ENCODE data around the gene POU6F1. TPM values are rescaled to one million over a fixed set of nuclear protein-coding genes. Genes with fewer than 3 reads are reported as not detected.

POU6F1 gene
- total RNA-seq, 1 experiment from 2014 or later: 5.3 TPM

DNA sequence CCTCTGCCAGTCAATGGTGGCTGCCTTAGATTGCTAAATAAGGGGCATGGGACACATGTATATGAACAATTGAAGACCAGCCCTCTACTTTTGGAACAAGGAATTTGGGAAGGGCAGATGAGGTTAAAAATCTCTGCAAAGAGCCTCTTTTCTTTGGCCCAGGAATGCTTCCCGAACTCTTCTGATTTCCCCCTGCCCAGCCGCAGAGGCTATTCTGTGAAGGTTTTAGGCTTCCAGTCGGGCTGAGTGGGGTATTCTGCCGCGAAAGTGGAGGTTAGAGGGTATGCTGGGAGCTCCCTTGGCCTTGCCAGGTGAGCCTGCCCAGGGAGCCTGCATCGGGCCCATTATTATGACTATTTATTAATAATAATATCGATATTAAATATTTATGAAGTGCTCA is 1.2 kb downstream of the POU6F1 start:
- BruUV-seq (replicated peaks): no TSS peak
- H3K9me2 ChIP-seq (ENCODE audit: insufficient read depth): no peaks in the 10 kb centered on the region
- no peak for TF ChIP-seq EZH2 (IDR thresholded peaks at IDR 0.05; ENCODE audit: low read depth)
- TF ChIP-seq, protein P1, sequence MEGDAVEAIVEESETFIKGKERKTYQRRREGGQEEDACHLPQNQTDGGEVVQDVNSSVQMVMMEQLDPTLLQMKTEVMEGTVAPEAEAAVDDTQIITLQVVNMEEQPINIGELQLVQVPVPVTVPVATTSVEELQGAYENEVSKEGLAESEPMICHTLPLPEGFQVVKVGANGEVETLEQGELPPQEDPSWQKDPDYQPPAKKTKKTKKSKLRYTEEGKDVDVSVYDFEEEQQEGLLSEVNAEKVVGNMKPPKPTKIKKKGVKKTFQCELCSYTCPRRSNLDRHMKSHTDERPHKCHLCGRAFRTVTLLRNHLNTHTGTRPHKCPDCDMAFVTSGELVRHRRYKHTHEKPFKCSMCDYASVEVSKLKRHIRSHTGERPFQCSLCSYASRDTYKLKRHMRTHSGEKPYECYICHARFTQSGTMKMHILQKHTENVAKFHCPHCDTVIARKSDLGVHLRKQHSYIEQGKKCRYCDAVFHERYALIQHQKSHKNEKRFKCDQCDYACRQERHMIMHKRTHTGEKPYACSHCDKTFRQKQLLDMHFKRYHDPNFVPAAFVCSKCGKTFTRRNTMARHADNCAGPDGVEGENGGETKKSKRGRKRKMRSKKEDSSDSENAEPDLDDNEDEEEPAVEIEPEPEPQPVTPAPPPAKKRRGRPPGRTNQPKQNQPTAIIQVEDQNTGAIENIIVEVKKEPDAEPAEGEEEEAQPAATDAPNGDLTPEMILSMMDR (conservative IDR thresholded peaks at IDR 0.05): no peak
- CTCF ChIA-PET: no interaction called here
- no peaks in the 10 kb centered on the region for H3K36me3 ChIP-seq (ENCODE audit: low read depth)
- no peak overlapping the region; the same call in 1 of the 2 replicates for H3K4me2 ChIP-seq
- no peaks in the 10 kb centered on the region for H3K79me2 ChIP-seq (ENCODE audit: low read depth)
- H3K4me3 ChIP-seq: no peak overlapping the region
- peaks cover 12% of the 10 kb centered on the region; the same call in 1 of the 2 replicates for H3F3A ChIP-seq (ENCODE audit: insufficient read depth, low read depth)
- POLR2A ChIA-PET (ENCODE audit: unreplicated experiment): interaction anchor here (0.5 kb wide), 1 partner anchor 11 kb away, joined by 16 read pairs; no protein-coding TSS in a partner anchor
- DNase-seq: no peak
- intact Hi-C loops (cut with micrococcal nuclease; ENCODE audit: unreplicated experiment): no loop called here
- H3K27ac ChIP-seq: no peak overlapping the region
- no peak overlapping the region for H2AFZ ChIP-seq
- no peaks in the 10 kb centered on the region for H3K27me3 ChIP-seq (ENCODE audit: insufficient read depth, low read depth)
- H3K9me3 ChIP-seq (ENCODE audit: insufficient read depth, low read depth): no peaks in the 10 kb centered on the region
- H3K4me1 ChIP-seq (replicated peaks; ENCODE audit: insufficient read depth): peaks cover 9% of the 10 kb centered on the region
- H4K20me1 ChIP-seq (ENCODE audit: insufficient read depth): no peaks in the 10 kb centered on the region

DNA sequence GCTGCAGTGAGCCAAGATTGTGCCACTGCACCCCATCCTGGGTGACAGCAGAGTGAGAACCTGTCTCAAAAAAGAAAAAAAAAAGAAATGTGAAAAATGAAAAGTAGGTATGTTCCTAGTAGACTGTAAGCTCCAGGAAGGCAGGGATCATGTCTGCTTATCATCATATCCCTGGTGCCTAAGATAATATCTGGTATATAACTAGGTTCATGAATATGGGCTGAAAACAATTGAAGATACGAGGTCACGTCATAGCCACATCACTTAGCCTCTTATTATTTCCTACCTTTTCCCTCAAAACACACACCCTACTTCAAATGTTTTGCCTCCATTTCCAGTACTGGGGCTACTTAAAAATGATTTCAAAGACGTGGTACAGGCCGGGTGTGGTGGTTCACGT is 3.0 kb downstream of the POU6F1 start:
- no peak for DNase-seq
- Histone ChIP-seq H2AFZ (no peak overlapping the region), H3K4me2 (no peak overlapping the region), H3K9me3 (ENCODE audit: insufficient read depth, low read depth) (no peaks in the 10 kb centered on the region), H3K27me3 (ENCODE audit: insufficient read depth, low read depth) (no peaks in the 10 kb centered on the region), H3K27ac (no peak overlapping the region), H3K36me3 (ENCODE audit: low read depth) (no peaks in the 10 kb centered on the region), H3K4me3 (no peak overlapping the region), H3K79me2 (ENCODE audit: low read depth) (no peaks in the 10 kb centered on the region), H3K4me1 (replicated peaks; ENCODE audit: insufficient read depth) (peaks cover 9% of the 10 kb centered on the region), H3K9me2 (ENCODE audit: insufficient read depth) (no peaks in the 10 kb centered on the region), H3F3A (ENCODE audit: insufficient read depth, low read depth) (peaks cover 12% of the 10 kb centered on the region; the same call in 1 of the 2 replicates), H4K20me1 (ENCODE audit: insufficient read depth) (no peaks in the 10 kb centered on the region)
- POLR2A ChIA-PET (ENCODE audit: unreplicated experiment): no interaction called here
- no peak for TF ChIP-seq EZH2 (IDR thresholded peaks at IDR 0.05; ENCODE audit: low read depth)
- TF ChIP-seq, protein P1 (conservative IDR thresholded peaks at IDR 0.05): no peak
- intact Hi-C loops (cut with micrococcal nuclease; ENCODE audit: unreplicated experiment): no loop called here
- no TSS peak for BruUV-seq (replicated peaks)
- CTCF ChIA-PET: no interaction called here

DNA sequence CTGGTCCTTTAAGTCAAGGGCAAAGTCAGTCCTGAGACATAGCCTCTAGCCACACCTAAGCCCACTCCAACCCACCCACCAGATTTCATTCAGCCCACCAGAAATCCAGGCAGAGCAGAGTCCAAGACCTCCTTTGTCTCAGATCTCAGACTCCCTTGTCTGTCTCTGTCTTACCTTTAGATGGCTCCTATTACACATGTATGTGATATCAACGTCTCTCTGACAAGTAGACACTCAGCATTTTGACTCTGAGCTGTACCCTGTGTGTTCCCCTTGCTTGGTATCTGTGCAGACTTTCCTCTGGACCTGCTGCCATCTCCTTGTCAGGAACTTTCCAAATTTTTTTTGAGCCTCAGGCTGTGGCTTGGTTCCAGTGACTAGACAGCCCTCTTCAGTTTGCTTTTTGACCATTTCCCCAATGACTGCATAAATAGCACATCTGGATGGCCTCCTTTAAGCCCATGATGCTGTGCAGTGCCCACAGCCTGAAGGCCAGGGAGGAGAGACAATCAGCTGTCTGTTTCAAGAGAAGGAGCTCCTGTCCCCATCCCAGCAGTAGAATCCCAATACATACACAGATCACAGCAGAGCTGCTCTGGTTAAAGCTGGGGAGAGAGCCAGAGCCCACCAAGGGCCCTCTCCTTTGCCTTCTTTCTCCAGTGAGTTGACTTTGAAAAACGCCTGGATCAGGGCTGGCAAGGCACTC is 7.0 kb downstream of the POU6F1 start:
- H3K4me2 ChIP-seq: no peak overlapping the region
- no peaks in the 10 kb centered on the region for H3K79me2 ChIP-seq (ENCODE audit: low read depth)
- no peaks in the 10 kb centered on the region for H4K20me1 ChIP-seq (ENCODE audit: insufficient read depth)
- no peaks in the 10 kb centered on the region for H3K9me3 ChIP-seq (ENCODE audit: insufficient read depth, low read depth)
- no peaks in the 10 kb centered on the region for H3K36me3 ChIP-seq (ENCODE audit: low read depth)
- H3K27me3 ChIP-seq (ENCODE audit: insufficient read depth, low read depth): no peaks in the 10 kb centered on the region
- DNase-seq: no peak
- H3K27ac ChIP-seq: no peak overlapping the region
- no peak overlapping the region for H3K4me3 ChIP-seq
- H3K9me2 ChIP-seq (ENCODE audit: insufficient read depth): no peaks in the 10 kb centered on the region
- no TSS peak for BruUV-seq (replicated peaks)
- H3K4me1 ChIP-seq (replicated peaks; ENCODE audit: insufficient read depth): no peaks in the 10 kb centered on the region
- ChIA-PET CTCF (no interaction called here), POLR2A (ENCODE audit: unreplicated experiment) (interaction anchor here (0.8 kb wide), 1 partner anchor 96 kb away, joined by 8 read pairs; no protein-coding TSS in a partner anchor)
- intact Hi-C loops (cut with micrococcal nuclease; ENCODE audit: unreplicated experiment): no loop called here
- H3F3A ChIP-seq (ENCODE audit: insufficient read depth, low read depth): peaks cover 2% of the 10 kb centered on the region; the same call in 1 of the 2 replicates
- H2AFZ ChIP-seq: no peak overlapping the region
- no peak for TF ChIP-seq EZH2 (IDR thresholded peaks at IDR 0.05; ENCODE audit: low read depth)
- TF ChIP-seq, protein P1 (conservative IDR thresholded peaks at IDR 0.05): no peak
